Skeletal muscle satellite cell (primary cell): ENCODE data around the gene MCM5.
A peak's percentile ranks its signal among the peaks of the same experiment; 100 is the strongest.

Source experiments
- H3K27me3 ChIP-seq: 2 replicates; pipeline ENCODE4 v1.7.0; 2013; ENCODE audit warnings: low read length; ENCODE audit not compliant: control insufficient read depth, insufficient read depth
- H3K36me3 ChIP-seq: 2 replicates; pipeline ENCODE4 v1.7.0; 2013; ENCODE audit warnings: mild to moderate bottlenecking, control low read depth, low read length; ENCODE audit not compliant: insufficient read depth
- H3K4me1 ChIP-seq: 2 replicates; pipeline ENCODE4 v1.7.0; 2013; ENCODE audit warnings: low read length; ENCODE audit not compliant: control insufficient read depth, insufficient read depth
- H3K4me2 ChIP-seq: 2 replicates; pipeline ENCODE4 v1.7.0; 2013; ENCODE audit warnings: mild to moderate bottlenecking, low read length
- H3K4me3 ChIP-seq: 2 replicates; pipeline ENCODE4 v1.7.0; 2013; ENCODE audit warnings: low read length
- H3K9ac ChIP-seq: 2 replicates; pipeline ENCODE4 v1.7.0; 2013; ENCODE audit warnings: mild to moderate bottlenecking, low read depth, low read length, moderate library complexity
- H3K9me3 ChIP-seq: replicated peaks from 2 replicates; pipeline ENCODE4 v1.7.0; 2013; ENCODE audit warnings: mild to moderate bottlenecking, control low read depth, low read length

MCM5 gene

GRCh38 chr22:35380537-35381423 lies 19.2 kb upstream of the MCM5 start, which contains the start of gene HMOX1:
TSS of gene HMOX1 (plus strand) at chr22:35381096. CDS start at chr22:35381174, 78 bp downstream.
- H3K9me3 ChIP-seq = no peaks in the 10 kb centered on the region
- H3K4me3 ChIP-seq = peak within 1 kb of the TSS; percentile 83
- H3K9ac ChIP-seq = peak within 1 kb of the TSS; percentile 89
- H3K4me1 ChIP-seq = peaks cover 36% of the 10 kb centered on the region
- no peaks in the 10 kb centered on the region for H3K27me3 ChIP-seq
- H3K36me3 ChIP-seq = peaks cover 25% of the 10 kb centered on the region
- H3K4me2 ChIP-seq = peak within 1 kb of the TSS; percentile 90

- peak overlapping the region; percentile 83 for H3K4me3 ChIP-seq
- peaks cover 30% of the 10 kb centered on the region for H3K36me3 ChIP-seq
- peaks cover 33% of the 10 kb centered on the region for H3K4me1 ChIP-seq
- H3K27me3 ChIP-seq = no peaks in the 10 kb centered on the region
- H3K4me2 ChIP-seq = peak overlapping the region; percentile 90
- H3K9me3 ChIP-seq = no peaks in the 10 kb centered on the region
- H3K9ac ChIP-seq = peak overlapping the region; percentile 89
Observed at GRCh38 chr22:35381424-35382009, 18.4 kb upstream of the MCM5 start.

GRCh38 chr22:35383679-35384071 lies 16.3 kb upstream of the MCM5 start:
- no peaks in the 10 kb centered on the region for H3K27me3 ChIP-seq
- peaks cover 43% of the 10 kb centered on the region for H3K36me3 ChIP-seq
- peaks cover 22% of the 10 kb centered on the region for H3K4me1 ChIP-seq
- H3K9ac ChIP-seq = no peak overlapping the region
- H3K4me3 ChIP-seq = peak overlapping the region; percentile 62
- peak overlapping the region; percentile 90 for H3K4me2 ChIP-seq
- H3K9me3 ChIP-seq = no peaks in the 10 kb centered on the region

- Histone ChIP-seq H3K9me3 (no peaks in the 10 kb centered on the region), H3K4me3 (no peak overlapping the region), H3K4me1 (peaks cover 22% of the 10 kb centered on the region), H3K27me3 (no peaks in the 10 kb centered on the region), H3K4me2 (peak overlapping the region; percentile 42), H3K9ac (no peak overlapping the region), H3K36me3 (peaks cover 47% of the 10 kb centered on the region)
Observed at GRCh38 chr22:35384527-35384926, 15.4 kb upstream of the MCM5 start.

- Histone ChIP-seq H3K27me3 (no peaks in the 10 kb centered on the region), H3K9me3 (no peaks in the 10 kb centered on the region), H3K9ac (no peak overlapping the region), H3K4me1 (peaks cover 20% of the 10 kb centered on the region), H3K4me2 (peak overlapping the region; percentile 42), H3K36me3 (peaks cover 53% of the 10 kb centered on the region), H3K4me3 (no peak overlapping the region)
Observed at GRCh38 chr22:35384975-35385588, 14.9 kb upstream of the MCM5 start.

- H3K36me3 ChIP-seq = peaks cover 63% of the 10 kb centered on the region
- H3K4me3 ChIP-seq = no peak overlapping the region
Observed at GRCh38 chr22:35386670-35387288, 13.2 kb upstream of the MCM5 start.

GRCh38 chr22:35390933-35391332 lies 9.0 kb upstream of the MCM5 start:
- no peaks in the 10 kb centered on the region for H3K27me3 ChIP-seq
- no peaks in the 10 kb centered on the region for H3K9me3 ChIP-seq
- H3K9ac ChIP-seq = no peak overlapping the region
- H3K4me3 ChIP-seq = no peak overlapping the region
- no peak overlapping the region for H3K4me2 ChIP-seq
- peaks cover 13% of the 10 kb centered on the region for H3K4me1 ChIP-seq
- peaks cover 65% of the 10 kb centered on the region for H3K36me3 ChIP-seq

More at GRCh38 chr22:35386670-35387288, 13.2 kb upstream of the MCM5 start:
- Histone ChIP-seq H3K27me3 (no peaks in the 10 kb centered on the region), H3K9ac (no peak overlapping the region), H3K4me2 (no peak overlapping the region), H3K4me1 (peaks cover 14% of the 10 kb centered on the region), H3K9me3 (no peaks in the 10 kb centered on the region)

GRCh38 chr22:35392357-35392756 lies 7.6 kb upstream of the MCM5 start:
- Histone ChIP-seq H3K9me3 (no peaks in the 10 kb centered on the region), H3K4me1 (peaks cover 13% of the 10 kb centered on the region), H3K36me3 (peaks cover 53% of the 10 kb centered on the region), H3K4me3 (no peak overlapping the region), H3K4me2 (no peak overlapping the region), H3K27me3 (no peaks in the 10 kb centered on the region), H3K9ac (no peak overlapping the region)

- peaks cover 49% of the 10 kb centered on the region for H3K36me3 ChIP-seq
- H3K9ac ChIP-seq = no peak overlapping the region
Observed at GRCh38 chr22:35393116-35394010, 6.6 kb upstream of the MCM5 start.

GRCh38 chr22:35394011-35394312 lies 6.0 kb upstream of the MCM5 start:
- H3K27me3 ChIP-seq = no peaks in the 10 kb centered on the region
- H3K4me3 ChIP-seq = no peak overlapping the region
- H3K4me1 ChIP-seq = peaks cover 13% of the 10 kb centered on the region
- no peak overlapping the region for H3K9ac ChIP-seq
- H3K9me3 ChIP-seq = no peaks in the 10 kb centered on the region
- no peak overlapping the region for H3K4me2 ChIP-seq
- peaks cover 45% of the 10 kb centered on the region for H3K36me3 ChIP-seq

More at GRCh38 chr22:35393116-35394010, 6.6 kb upstream of the MCM5 start:
- H3K4me1 ChIP-seq = peaks cover 13% of the 10 kb centered on the region
- H3K4me3 ChIP-seq = no peak overlapping the region
- H3K9me3 ChIP-seq = no peaks in the 10 kb centered on the region
- H3K27me3 ChIP-seq = no peaks in the 10 kb centered on the region
- H3K4me2 ChIP-seq = no peak overlapping the region
